Activated CD4-positive, CD25-positive, alpha-beta regulatory T cell (primary cell): ENCODE data around the gene TFAP2C.

Source experiments
- DNase-seq, 4 experiments: peaks; one replicate each; lab custom pipeline; 2025; lab: John Stamatoyannopoulos, UW

TFAP2C gene

DNA sequence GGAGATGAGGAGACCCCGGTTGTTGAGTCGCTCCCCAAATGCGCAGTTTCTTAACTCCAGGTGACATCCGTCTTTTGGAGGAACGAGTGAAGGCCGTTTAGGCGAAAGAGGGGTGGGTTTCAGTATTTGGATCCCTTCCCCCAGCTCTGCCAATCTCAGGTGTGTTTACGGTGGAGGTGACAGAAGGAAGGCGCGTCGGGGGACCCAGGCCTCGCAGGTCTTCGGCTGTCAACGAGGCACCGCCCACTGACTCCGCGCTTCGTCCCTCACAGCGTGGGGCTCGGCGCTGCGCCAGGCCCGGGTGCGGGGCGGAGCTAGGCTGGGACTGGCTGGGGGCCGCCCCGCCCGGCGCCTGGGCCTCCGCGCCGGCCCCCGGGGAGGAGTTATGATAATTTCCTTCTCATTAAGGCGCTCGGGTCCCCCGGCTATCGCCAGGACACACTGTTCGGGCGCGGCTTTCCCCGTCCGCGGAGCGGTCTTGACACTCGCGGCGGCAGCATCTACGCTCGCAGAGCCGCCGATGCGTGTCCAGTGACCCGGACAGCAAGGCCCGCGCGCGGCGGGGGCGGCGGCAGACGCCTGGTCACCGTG is at the start of gene TFAP2C:
Gene TFAP2C (plus strand): TSS at position 434 of the 591 bp plus-strand sequence. CDS start 239 bp downstream, outside the sequence.
- DNase-seq = no peak

DNA sequence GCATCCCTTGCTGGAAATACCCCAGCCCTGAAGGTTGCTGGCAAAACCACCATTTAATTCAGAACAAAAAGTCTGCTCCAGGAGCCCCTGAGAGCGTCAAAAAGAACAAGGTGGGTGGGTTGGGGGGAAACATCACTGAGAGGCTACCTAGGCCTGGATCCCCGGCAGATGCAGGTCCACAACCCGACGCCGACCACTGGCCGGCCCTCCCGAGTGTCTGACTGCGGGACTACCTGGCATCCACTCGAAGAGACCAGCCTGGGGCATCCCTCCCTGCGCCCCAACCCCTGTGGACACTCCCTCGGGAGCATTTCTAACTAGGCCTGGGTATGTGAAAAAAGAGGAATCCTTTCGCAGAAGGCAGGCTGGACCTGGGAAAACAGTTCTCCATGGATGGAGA is 48.9 kb upstream of the TFAP2C start:
- DNase-seq = no peak

DNA sequence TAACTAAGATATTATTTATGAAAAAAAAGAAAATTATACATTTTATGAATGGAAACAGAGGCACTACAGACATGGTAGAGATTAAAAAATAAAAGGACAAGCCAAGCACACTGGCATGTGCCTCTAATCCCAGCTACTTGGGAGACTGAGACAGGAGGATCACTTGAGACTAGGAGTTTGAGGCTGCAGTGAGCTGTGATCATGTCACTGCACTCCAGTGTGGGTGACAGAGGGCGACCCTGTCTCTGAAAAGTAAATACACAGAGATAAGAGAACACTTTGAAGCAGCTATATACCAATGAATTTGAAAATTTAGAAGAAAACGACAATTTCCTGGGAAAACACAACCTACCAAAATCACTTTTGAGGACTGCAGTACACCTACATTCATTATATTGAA is 47.4 kb upstream of the TFAP2C start:
- no peak for DNase-seq

DNA sequence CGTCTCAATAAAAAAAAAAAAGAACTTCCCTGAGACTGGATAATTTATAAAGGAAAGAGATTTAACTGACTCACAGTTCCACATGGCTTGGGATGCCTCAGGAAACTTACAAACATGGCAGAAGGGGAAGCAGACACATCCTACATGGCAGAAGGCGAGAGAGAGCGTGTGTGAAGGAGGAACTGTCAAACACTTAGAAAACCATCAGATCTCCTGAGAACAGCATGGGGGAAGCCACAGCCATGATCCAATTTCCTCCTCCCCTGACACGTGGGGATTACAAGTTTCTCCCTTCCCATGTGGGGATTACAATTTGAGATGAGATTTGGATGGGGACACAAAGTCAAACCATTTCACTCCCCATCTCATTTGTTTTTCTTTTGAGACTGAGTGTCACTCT is 46.6 kb upstream of the TFAP2C start:
- DNase-seq = no peak

DNA sequence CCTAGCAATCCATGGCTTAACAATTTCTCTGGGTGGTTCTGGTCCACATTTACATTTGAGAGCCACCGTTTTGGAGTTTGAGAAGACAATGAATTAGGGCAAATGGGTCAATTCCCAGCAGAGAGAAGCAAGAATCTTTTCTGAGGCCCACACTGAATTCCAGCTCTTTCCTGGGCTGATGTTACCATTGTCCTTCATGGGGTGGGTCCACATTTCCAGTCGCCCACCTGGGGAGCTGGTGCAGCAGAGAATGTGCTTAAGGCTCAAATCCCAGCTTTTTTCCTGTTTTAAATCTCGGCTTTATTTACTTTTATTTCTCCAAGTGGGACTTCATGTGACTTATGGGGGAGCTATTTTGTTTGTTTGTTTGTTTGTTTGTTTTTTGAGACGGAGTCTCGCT is 44.2 kb upstream of the TFAP2C start:
- no peak for DNase-seq

DNA sequence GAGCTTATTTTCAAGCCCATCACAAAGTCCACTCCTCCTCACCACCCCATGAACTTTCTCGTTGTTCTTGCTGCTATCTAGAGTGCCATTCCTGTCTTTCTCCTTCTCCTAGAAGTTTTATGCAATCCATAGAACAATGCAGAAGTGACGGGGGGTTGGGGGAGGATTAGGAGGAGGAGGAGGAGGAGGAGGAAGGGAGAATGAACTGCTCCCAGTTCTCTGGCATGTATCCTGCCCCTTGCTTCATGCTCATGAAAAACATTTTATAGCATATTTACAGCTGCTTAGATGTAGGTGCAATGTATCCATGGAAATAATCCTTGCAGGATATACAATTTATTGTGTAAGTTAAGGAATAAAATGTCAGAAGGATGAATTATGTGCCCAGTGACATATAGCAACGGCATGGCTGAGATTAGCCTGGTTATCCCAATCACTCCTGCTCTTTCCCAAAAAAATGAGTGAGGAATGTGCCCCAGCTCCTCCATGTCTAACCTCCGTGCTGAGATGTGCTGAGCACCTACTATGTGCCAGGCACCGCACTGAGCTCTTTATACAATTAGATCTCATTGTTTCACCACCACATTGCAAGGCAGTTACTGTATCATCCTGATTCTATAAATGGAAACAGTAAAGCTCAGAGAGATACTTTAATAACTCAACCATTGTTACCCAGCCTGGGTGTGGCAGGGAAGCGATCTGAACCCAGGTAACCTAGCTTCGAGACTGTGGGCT is 41.6 kb upstream of the TFAP2C start:
- no peak for DNase-seq

DNA sequence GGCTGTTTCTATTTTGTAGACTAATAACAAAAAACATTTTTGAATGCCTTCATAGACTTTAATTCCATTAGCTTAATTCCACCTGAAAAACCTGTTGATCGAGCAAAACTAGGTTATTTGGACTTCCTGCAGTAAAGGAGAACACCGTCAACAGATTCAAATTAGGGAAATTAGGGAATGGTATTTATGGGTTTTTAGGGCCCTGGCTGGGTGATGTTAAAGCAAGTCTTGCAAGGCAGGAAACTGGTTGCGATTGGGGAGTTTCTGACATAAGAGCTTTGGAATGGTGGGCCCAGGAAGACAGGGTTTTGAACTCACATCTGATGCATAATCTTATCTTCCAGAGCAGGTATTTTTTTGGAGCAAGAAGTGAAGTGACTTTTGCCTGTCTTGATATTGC is 40.1 kb upstream of the TFAP2C start:
- no peak for DNase-seq

DNA sequence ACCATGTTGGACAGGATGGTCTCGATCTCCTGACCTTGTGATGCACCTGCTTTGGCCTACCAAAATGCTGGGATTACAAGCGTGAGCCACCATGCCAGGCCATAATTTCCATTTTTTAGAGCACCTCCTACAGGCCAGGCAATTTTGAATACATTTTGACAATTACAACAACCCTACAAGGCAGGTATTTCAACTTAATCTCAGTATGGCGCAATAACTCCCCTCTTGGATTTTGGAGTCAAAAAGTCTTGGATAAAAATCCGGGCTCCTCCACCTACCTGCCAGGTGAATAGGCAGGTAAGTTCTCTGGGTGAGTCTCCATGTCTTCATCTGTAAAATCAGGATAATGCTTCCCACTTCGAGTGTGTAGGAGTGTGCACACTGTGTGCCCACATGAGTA is 39.5 kb upstream of the TFAP2C start:
- no peak for DNase-seq

DNA sequence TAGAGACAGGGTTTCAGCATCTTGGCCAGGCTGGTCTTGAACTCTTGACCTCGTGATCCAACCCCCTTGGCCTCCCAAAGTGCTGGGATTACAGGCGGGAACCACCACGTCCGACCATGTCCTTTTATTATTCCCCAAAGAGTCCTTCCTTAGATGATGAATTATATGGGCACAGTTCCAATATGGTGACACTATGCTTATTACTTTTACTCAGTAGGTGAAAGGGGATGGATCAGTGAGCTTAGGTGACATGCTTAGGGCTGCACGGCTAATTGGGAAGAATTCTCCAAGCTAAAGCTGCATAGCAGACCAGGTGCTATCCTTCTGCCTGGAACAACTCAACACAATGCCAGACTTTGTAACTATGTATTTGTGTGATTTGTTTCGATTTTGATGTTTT is 38.2 kb upstream of the TFAP2C start:
- DNase-seq = no peak

DNA sequence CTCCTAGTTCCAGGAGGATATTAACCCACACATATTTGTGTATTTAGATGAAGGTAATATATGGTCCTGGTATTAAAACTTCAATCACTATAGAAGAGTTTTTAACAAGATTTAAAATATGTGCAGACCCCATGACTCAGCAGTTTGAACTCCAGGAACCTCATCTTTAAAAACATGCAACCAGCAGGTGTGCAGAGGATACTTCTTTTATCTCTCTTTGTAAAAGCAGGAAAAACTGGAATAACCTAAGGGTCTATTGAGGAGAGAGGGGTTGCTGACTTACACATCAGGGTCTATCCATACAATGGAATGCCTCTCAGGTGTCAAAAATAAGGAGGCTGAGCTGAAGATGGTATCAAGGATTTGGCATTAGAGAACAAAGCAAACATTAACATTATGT is 36.9 kb upstream of the TFAP2C start:
- no peak for DNase-seq

DNA sequence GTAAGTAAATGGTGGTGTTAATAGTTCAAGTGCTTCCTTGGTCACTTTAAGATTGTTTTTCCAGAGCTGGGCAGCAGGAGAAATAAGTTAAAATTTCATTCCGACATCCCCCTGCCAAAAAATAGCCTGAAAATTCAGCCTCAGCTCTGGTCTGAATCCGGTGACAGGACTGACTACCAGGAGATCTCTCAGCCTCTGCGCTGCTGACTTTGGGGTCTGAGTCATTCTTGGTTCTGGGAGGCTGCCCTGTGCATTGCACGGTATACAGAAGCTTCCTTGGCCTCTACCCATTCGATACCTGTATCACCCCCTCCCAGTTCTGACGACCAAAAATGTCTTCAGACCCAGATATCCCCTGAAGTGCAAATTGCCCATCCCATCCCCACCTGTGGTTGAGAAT is 36.3 kb upstream of the TFAP2C start:
- DNase-seq = no peak

DNA sequence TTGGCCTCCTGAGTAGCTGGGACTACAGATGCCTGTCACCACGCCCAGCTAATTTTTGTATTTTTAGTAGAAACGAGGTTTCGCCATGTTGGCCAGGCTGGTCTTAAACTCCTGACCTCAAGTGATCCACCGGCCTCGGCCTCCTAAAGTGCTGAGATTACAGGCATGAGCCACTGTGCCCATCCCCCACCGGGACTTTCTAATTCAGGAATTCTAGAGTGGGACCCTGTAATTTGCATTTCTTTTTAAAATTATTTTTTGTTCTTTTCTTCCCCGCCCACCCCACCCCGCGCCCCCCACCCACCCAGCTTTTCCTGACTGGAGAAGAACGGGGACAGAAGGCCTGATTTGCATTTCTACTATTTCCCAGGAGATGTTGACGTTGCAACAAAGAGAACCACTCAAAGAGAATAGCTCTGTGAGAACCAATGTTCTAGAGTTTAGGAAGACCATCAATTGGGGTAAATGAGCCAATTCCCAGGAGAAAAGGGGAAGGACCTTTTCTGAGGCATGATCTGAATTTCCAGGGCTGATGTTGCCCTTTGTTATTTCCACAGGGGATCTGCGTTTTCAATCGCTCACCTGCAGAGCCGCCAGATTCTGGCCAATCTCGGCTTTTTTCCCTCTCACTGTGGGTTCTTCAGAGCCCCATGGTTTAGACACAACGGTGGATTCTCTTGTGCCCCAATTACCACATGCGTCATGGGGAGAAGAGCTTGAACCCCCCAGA is 33.2 kb upstream of the TFAP2C start:
- DNase-seq = no peak

DNA sequence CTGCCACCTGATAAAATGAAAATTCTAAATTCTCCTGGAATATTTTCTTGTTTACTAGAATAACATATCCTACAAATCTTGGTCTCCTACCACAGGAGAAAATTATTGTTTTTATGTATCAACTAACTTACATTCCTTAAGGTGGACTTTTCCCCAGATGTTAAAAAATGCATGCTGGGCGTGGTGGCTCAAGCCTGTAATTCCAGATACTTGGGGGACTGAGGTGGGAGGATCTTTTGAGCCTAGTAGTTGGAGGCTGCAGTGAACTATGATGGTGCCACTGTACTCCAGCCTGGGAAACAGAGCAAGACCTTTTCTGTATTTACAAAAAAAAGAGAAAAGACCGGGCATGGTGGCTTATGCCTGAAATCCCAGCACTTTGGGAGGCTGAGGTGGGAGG is 27.9 kb upstream of the TFAP2C start:
- DNase-seq = no peak

DNA sequence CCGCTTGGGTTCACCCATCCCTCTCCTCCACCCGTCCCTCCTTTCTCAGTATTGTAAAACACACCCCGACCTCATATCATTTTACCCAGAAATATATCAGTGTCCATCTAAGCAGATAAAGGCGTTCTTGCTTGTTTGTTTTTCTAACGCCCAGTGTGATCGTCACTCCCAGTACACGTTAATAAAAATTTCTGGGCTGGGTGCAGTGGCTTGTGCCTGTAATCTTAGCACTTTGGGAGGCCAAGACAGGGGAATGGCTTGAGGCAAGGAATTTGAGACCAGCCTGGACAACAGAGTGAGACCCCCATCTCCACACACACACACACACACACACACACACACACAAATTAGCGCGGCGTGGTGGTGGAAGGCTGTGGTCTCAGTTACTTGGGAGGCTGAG is 24.4 kb upstream of the TFAP2C start:
- no peak for DNase-seq

DNA sequence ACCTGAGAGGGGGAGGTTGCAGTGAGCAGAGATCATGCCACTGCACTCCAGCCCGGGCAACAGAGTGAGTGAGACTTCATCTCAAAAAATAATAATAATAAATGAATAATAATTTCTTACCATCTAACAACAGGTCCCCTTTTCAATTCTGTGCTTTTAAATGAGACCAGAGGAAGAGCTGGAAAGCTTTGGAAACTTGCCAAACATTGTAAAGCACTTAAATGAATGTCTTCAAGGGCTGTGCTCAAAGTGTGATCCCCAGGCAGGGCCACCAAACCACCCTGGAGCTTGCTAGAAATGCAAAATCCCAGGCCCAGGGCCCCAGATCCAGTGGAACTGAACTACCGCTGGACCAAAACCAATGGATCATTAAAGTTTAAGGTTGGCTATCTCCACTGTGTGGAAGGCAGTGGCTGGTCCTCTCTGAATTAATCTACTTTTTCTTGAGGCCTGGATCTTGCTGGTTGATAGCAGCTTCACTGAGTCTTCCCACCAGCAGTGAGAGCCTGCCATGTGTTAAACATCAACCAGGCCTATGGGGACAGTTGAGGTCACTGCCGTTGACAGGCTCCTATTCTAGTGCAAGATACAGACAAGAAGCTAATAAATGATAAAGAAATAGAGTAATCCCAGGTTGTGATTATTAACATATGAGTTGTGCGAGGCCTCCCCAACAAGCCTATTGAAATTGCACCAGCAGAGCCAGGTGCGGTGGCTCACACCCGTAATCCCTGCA is 23.7 kb upstream of the TFAP2C start:
- DNase-seq = no peak

DNA sequence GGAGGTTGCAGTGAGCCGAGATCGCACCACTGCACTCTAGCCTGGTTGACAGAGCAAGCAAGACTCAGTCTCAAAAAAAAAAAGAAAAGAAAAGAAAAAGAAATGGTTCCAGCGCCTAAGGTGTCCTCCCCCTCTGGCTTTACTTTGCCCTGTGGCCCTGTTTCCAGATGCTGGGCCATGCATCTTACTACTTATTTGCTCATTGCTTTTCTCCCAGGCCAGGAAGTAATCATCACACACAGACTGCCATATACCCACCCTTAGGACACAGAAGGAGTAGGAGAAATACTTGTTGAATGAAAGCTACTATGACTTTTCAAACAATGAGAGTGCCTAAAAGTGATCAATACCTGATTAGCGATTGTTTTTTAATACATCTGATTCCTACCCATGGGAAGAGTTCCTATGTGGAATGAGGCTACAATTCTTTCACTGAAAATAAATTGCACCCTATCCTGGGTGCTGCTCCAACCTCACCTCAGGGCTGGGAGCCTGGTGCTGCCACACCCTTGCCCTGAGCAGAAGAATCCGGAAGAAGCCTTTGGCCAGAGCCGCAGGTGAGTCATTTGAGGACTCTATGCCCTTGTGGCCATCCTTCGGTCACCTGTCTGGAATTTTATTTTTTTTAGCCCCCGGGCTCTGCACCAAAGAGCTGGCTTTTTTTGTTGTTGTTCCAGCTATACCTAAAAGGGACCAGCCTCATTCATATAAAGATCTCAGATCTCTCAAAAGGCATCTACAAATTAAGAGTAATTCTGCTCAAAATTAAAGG is 22.7 kb upstream of the TFAP2C start:
- no peak for DNase-seq

DNA sequence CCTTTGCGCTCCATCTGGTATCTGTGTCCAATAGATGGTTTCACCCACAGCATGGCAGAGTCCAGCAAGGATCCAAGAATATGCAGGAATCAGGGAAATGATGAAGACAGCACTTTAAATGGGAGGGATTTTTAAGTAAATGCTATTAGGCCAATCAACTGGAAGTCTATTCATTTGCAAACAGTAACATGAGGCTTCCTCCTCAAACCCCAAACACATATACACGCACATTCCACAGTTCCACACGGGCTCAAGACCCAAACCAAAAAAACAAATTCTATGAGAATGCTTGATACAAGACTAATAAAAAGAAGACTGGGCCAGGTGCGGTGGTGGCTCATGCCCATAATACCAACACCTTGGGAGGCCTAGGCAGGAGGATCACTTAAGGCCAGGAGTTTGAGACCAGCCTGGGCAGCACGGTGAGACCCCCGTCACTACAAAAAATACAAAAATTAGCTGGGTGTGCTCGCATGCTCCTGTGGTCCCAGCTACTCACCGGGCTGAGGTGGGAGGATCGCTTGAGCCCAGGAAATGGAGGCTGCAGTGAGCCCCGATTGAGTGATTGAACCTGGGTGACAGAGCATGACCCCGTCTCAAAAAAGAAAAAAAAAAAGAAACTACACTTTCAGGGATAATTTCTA is 21.9 kb upstream of the TFAP2C start:
- DNase-seq = no peak

DNA sequence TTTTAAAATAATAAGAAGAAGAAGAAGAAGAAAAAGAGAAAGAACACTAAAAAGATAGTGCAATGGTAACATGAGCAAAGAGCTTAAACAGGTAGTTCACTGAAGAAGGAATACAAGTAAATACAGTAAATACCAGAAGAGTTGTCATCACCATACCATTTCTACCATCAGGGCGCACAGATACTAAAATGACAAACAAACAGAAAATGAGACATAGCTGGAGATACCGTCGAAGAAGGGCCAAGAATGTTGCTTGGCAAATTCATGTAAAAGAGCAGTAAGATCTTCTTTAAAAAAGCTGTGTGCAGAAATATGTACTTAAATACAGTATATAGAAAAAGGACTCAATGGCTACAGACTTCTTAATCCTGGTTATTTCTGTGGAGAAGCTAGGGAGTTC is 20.7 kb upstream of the TFAP2C start:
- DNase-seq = no peak

DNA sequence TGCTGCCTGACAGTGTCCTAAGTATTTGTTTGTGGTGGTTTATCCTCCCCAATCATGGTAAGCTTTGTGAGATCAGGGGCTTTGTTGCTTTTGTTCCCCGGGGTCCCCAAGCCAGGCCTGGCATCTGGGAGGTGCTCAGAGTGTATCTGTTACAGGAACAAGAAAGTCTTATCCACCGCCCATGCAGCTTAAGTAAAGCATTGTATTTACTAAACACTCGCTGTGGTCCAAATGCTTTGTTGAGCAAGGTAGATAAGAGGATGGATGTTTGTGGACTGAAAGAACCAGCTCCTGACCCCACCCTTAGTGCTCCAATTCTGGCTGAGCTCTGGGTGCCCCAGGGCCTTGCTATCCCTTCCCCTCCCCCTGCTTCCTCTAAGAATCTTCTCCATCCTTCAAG is 19.8 kb upstream of the TFAP2C start:
- no peak for DNase-seq

DNA sequence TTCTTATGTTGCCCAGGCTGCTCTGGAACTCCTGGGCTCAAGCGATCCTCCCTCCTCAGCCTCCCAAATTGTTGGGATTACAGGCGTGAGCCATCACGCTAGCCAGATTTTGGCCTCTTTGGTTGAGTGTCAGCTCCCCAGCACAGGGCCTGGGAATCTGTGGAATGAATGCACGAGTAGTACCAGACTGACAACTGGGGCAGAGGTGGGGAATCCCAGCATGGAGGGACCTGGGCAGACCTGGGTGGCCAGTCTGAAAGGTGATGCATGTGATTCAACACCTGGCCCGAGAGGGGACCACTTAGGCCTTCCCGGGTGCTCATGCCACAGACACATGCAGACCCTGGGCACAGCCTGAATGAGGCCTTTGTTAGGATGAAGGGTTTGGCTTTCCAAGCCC is 19.0 kb upstream of the TFAP2C start:
- no peak for DNase-seq

DNA sequence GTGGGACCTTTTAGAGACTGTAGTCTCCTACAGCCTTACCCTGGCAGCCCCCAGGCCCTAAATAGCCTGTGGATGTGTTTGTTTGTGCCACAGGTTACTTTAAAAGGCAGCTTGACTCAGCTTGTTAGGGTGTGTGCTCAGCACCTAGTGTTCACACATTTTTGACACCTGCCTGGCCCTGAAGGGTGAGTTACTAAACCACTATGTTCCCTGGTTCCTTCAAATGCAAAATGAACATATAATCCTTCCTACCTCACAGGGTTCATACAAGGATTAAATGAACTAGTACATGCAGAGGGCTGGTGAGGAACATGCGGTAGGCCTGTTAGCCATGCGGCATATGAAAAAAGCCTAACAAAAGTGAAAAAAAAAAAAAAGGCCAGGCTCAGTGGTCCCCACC is 14.9 kb upstream of the TFAP2C start:
- DNase-seq = no peak
